ENCODE measurements around the gene G3BP2.

Gene G3BP2

DNA sequence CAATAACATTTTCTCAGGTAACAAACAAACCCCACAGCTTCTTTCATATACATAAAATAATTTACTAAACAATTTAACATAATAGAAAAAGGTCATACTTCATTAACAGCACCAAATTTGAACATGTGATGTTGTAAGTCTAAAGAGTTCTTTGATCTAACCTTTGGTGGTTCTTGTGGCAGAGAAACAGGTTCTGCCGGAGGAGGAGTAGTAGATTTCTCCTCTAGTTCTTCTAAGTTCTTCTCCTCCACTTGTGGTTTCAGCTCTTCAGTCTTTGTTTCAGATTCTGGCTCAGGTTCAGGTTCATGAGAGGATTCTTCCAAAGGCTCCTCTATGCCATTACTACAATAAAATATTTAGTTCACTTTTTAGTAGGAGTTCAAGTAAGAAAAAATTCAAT lies 18.3 kb downstream of the G3BP2 start:
- no peak overlapping the region for H3K27ac ChIP-seq
- TF ChIP-seq, protein P1, sequence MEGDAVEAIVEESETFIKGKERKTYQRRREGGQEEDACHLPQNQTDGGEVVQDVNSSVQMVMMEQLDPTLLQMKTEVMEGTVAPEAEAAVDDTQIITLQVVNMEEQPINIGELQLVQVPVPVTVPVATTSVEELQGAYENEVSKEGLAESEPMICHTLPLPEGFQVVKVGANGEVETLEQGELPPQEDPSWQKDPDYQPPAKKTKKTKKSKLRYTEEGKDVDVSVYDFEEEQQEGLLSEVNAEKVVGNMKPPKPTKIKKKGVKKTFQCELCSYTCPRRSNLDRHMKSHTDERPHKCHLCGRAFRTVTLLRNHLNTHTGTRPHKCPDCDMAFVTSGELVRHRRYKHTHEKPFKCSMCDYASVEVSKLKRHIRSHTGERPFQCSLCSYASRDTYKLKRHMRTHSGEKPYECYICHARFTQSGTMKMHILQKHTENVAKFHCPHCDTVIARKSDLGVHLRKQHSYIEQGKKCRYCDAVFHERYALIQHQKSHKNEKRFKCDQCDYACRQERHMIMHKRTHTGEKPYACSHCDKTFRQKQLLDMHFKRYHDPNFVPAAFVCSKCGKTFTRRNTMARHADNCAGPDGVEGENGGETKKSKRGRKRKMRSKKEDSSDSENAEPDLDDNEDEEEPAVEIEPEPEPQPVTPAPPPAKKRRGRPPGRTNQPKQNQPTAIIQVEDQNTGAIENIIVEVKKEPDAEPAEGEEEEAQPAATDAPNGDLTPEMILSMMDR (conservative IDR thresholded peaks at IDR 0.05) = no peak

DNA sequence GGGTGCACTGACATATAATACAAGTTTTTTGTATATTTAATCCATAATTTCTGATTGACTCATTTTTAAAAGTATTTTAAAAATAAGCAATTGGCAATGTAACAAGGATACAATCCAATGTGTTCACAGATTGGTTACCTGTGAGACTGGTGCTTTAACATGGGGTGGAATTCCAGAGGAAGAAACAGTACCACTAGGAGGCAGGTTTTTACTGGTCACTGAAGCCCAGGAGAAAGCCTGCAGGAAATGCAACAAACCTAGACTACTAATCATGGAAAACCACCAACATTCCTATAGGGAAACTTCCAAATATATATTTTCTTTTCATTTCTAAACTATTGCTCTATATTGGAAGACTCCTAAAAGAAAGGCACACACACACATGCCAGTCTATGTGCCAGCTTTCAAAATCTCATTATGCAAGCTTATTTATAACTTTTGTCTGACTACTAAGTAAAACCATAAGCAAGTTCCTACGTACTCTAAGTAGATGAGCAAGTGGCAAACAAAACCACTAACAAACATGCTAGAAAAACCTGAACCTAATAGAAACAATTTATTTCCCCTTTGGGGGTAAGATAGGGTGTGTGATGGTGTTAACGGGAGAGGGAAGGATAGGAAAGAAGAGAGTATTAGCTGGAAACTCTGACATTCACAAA lies 19.2 kb downstream of the G3BP2 start:
- no peak overlapping the region for H3K27ac ChIP-seq
- TF ChIP-seq, protein P1 (conservative IDR thresholded peaks at IDR 0.05) = peak; percentile 75

DNA sequence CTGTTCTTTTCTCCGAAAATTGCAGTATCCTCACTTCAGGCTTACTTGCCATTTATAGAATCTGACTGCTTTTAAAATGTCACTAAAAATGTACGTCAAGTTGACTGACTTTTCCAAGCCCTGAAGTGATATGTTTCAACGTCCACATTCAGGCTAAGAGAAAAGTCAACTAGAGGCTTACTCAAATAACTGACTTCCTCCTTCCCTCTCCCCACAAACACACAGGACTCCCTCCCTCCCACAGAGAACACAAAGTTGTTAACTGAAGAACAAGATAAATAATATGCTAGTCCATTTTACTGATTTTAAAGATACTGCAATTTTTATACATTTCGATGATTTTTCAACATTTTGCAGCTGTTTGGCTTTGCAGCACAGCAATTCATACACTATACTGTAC lies 29.1 kb downstream of the G3BP2 start:
- TF ChIP-seq, protein P1 (conservative IDR thresholded peaks at IDR 0.05) = no peak

DNA sequence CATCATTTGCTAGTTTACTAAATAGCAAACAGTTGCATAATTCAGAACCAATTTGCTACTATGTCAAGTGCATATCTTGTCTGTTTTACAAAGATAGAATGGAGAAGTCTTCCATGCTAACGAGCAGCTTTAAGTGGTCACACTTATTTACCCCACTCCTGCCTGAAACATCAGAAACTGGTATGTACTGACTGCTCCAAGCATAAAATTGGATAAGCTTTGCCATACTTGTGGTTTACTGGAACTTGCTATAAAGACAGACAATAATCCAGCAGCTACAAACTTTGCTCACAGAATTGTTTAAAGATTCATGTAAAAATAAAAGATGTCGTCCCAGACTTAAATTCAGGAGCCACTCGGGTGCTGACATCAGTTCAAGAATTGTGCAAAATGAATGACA lies 29.6 kb downstream of the G3BP2 start:
- peak overlapping the region; percentile 26; the same call in 1 of the 2 replicates for H3K27ac ChIP-seq
- TF ChIP-seq, protein P1 (conservative IDR thresholded peaks at IDR 0.05) = no peak

More for the DNA sequence above, 29.1 kb downstream of the G3BP2 start:
- H3K27ac ChIP-seq = peak overlapping the region; percentile 26; the same call in 1 of the 2 replicates

DNA sequence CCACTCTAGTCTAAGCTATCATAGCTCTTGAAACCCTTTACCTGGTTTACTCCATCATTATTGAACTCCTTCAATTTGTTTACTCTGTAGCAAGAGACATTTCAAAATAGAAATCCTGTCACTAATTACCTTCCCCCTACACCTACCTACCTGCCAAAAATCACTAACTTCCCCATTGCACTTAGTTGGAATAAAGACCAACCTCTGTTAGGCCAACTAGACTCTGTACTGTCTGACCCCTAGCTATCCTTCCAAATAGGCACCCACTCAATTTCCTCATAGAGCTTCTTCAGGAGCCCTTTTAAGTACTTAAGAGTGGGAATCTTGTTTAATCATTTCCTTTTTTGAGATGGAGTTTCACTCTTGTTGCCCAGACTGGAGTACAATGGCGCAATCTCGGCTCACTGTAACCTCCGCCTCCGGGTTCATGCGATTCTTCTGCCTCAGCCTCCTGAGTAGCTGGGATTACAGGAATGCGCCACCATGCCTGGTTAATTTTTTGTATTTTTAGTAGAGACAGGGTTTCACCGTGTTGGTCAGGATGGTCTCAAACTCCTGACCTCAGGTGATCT lies 34.0 kb downstream of the G3BP2 start:
- TF ChIP-seq, protein P1 (conservative IDR thresholded peaks at IDR 0.05) = no peak
- H3K27ac ChIP-seq = no peak overlapping the region

DNA sequence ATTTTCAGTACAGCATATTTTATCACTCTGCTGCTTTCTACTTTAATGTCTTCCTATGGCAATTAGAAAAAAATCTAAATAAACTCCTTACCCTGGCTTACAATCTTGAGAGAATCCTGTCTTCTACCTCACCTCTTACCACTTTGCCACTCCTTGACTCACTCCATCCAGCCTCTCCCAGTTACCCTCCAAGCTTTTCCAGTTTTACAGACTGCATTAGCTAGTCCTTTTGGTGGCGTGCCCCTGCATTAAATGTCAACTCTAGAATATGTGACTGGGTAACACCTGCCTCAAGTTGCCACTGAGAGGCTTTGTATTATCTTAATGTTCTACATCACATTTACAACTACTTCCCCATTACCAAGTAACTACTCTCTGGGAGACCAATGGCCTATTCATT lies 35.4 kb downstream of the G3BP2 start:
- no peak overlapping the region for H3K27ac ChIP-seq
- TF ChIP-seq, protein P1 (conservative IDR thresholded peaks at IDR 0.05) = no peak

DNA sequence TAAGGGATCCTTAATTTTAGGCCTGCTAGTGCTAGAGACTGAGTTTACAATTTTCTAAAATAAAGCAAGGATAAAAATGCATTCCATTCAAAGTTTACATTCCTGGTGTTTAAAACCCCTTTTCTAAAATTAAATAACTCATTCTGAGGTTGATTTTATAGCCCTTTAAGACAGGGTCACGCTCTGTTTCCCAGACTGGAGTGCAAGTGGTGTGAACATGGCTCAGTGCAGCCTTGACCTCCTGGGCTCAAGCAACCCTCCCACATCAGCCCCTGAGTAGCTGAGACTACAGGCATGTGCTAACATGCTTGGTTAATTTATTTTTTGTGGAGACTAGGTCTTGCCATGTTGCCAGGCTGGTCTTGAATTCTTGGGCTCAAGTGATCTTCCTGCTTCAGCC lies 36.0 kb downstream of the G3BP2 start:
- H3K27ac ChIP-seq = no peak overlapping the region
- TF ChIP-seq, protein P1 (conservative IDR thresholded peaks at IDR 0.05) = no peak

Data from VCaP (cell line).